HG02981 (cell line): ENCODE data around the gene BCAR3.
A peak's percentile ranks its signal among the peaks of the same experiment; 100 is the strongest.

Experiments used
- ATAC-seq: cut with Tn5 transposase; IDR thresholded peaks from one replicate; pipeline ENCODE4 v1.9.1; 2021; ENCODE audit warnings: mild to moderate bottlenecking, moderate library complexity; ENCODE audit not compliant: unreplicated experiment

Gene BCAR3

DNA sequence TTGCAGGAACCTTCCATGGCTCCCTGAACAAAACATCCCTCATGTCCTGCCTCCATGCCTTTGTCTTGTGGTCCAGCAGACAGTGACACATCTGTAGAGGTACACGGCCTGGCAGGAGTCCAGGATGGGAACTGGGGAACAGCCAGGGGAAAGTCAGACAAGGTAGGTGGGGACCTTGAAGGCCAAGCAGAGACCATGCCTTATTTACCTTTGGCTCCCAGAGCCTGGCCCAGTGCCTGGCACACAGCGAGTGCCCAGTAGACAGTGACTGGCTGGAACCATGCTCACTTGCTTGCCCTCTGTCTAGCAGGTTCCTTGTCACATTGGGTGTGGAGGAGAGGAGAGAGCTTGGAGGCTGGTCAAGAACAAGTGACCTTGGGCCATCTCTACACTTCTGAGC lies 81.0 kb downstream of the BCAR3 start:
- ATAC-seq = no peak

DNA sequence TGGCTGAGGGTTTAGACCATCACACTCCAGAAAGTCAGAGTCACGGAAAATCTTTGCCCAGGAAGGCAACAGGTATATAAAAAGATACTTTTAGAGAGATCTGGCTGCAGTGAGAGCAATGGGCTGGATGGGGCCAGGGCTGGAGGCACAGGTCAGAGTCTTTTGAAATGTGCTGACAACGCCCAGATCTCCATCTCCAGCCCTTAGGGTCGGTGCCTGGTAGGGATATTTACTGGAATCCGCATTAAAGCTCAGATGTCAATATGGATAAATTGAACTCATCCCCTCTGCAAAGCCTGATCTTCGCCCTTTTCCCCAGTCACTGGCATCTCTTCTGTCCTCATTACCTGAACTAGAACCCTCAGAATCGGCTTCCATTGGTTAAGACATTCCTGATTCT lies 82.2 kb downstream of the BCAR3 start:
- no peak for ATAC-seq

DNA sequence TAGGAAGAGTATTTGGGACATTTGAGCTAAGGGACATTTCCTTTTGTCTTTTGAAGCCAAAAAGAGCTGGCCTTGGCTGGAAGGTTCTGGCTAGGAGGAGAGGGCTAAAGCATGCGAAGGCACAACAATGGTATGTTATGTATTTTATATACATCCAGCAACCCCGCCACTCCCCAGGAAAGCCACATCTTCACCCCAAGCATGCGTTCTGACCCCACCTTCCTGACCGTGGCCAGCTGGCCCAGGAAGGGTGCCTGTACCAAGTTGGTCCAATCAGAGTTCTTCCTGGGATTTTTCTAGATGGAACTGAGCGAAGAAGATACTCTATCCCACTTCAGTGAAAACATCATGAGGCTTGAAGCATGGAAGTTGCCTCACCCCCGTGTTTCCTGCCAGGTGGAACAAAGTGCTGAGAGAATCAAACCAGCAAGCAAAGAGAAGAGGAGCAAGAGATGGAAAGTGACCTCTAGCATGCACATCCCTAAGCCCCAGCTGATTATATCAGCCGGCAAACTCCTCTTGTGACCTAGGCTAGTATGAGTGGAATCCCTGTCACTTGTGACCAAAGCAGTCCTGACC lies 82.7 kb downstream of the BCAR3 start:
- no peak for ATAC-seq

GRCh38 chr1:93598396-93598795 lies 83.2 kb downstream of the BCAR3 start:
- no peak for ATAC-seq

DNA sequence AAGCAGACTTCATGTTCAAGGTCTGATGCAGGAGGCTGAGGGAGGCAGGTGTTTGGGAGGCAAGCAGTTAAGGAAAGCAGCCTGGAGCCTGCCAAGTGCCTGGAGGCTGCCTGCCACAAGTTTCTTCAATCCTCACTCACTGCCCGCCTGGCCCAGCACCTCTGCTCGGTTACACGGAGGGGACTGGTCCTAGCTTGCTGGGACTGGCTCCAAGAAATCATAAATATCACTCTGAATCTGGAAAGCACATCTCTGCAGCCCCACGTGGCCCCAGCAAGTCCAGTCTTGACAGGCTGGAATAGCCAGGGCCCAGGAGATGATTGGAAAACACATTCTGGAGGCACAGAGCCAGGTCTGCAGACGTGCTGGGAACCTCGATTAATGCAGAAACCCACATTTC lies 83.9 kb downstream of the BCAR3 start:
- no peak for ATAC-seq

DNA sequence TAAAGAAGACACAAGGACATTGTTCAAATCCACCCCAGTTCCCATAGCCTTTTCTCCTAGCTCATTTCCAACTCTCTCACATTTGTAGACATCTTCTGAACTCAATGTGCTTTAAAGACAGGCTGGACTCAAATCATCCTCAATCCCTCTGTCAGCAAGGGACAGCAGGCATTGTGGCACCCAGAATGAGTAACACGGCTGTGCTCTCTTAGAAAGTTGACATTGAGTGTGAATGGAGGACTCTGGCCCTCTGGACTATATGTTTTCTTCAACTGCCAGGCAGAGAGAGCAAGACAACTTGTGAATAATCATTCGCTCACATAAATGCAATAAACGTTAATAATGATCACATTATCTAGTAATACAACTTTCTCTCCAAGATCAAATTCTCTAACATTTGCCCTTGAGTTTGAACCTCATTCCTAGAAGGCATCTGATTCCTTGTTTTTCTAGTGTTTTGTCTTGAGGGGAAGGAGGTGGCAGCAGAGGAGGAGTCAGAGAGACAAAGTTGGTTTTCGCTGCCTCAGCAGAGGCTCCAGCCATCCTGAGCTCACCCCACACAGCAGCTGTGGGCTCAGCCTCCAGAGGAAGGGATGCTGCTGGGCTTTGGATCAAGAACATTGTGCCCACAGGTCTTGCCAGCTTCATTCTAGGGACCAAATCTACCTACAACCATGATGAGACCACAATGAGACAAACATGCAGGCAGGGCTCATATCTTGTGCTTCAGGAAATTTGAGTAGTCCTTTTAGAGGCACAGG lies 85.1 kb downstream of the BCAR3 start:
- ATAC-seq = no peak

- no peak for ATAC-seq
Measured at GRCh38 chr1:93595743-93596142, 85.9 kb downstream of the BCAR3 start.

DNA sequence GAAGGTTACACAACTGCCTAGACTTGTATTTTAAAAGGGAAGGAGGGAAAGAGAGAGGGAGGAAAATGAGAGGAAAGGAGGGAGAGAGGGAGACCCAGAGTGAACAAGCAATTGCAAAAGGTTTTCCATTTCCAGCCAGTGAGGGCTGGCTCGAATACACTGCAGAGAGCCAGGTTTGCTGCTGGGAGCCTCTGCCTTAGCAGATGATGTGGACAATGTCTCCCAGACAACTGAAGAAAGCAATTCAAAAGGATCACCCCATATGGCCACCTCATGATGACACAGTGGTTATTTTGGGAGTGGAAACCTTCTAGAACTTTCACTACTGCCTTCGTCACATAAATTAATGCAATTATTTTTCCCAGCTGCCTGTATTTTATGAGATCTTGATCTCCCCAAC lies 86.4 kb downstream of the BCAR3 start:
- no peak for ATAC-seq

DNA sequence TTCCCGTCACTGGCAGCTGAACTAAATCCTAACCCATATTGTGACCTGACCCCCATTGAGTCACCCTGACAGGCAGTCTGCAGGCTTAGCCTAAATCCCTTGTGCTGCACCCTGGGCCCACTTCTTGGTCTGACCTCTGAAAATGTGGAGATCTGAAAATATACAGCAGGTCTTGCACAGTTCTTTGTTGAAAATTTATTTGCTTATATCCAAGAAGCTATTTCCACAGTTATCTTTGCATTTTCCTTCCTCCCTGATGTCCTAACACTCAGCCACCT lies 87.1 kb downstream of the BCAR3 start:
- no peak for ATAC-seq

DNA sequence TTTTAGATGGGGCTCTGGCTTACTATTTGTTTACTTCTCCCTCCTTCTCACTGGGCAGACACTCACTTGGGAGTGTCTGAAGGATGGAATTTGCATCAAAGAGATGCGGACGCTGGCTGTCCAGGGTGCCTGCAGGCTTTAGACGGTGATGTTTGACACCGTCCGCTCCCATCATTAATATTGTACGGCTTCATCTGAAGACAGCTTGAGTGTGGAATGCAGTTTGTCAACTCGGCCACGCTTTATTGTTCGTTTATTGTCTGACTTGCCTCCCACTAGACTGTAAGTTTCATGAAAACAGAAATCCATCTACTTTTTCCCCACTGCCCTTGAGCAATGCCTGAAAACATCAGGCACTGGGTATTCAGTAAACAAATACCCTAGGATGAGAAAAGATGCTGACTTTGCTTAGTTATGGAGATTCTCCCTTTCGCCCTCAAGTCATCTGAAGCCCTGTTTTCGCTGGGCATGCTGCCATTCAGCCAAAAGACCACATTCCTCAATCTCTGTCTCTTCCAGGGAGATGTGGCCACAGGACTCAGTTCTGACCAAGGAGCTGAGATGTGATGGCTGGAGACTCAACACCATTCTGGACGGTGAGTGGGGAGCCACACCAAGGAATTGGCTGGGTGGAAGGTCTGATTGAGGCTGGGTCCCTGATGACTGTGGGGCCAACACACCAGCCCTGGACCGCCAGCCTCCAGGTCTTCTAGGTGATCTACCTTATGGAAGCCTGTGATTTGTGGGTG lies 87.6 kb downstream of the BCAR3 start:
- no peak for ATAC-seq

GRCh38 chr1:93592551-93592949 lies 89.1 kb downstream of the BCAR3 start:
- no peak for ATAC-seq

GRCh38 chr1:93591676-93592550 lies 89.7 kb downstream of the BCAR3 start:
- ATAC-seq = peak; percentile 89

DNA sequence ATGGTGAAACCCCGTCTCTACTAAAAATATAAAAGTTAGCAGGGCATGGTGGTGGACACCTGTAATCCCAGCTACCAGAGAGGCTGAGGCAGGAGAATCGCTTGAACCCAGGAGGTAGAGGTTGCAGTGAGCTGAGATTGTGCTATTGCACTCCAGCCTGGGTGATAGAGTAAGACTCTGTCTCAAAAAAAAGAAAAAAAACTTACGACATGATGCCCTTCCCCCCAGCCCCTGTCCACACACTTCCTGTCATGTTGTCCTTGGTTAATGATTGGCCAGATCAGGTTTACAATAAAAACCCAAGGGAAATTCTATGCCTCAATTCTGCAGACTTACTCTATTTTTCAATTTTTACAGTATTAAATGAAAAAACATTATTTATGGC lies 90.4 kb downstream of the BCAR3 start:
- peak; percentile 28 for ATAC-seq

GRCh38 chr1:93588955-93589354 lies 92.7 kb downstream of the BCAR3 start:
- no peak for ATAC-seq

- no peak for ATAC-seq
Measured at GRCh38 chr1:93588206-93588605, 93.4 kb downstream of the BCAR3 start.

- ATAC-seq = no peak
Measured at GRCh38 chr1:93587354-93587753, 94.3 kb downstream of the BCAR3 start.

- no peak for ATAC-seq
Measured at GRCh38 chr1:93585059-93585966, 96.3 kb downstream of the BCAR3 start.

DNA sequence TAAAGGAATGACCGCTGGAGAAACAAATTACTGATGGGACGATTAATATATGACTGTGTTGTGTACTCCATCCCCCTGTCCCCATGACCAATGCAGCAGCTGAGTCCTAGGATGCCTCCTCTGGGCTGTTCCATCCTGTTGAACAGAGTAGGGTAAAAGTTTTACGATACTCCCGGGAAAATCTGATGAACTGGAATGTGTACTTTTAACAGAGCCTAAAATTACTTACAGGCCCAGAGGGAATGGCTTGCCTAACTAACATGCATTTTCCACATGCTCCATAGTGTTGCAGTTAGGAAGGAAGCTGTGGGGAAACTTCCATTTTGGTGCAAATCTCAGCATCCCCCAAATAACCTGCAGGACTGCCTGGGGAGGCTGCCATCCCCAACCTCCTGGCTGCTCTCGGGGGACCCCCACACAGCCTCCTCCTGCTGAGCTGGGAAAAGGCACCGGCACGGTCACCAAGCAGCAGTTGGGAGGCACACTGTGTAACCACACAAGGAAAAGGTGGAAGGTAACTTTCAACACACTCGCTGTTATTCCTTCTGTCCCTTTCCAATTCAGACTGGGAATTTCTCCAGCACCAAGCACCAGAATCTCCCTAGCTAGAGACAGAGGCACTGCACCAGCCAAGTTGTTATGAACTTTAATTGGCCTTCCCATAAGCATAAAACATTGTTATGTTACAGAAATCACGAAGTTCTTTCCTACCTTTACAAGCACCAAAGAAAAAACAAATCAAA lies 97.2 kb downstream of the BCAR3 start:
- no peak for ATAC-seq

- no peak for ATAC-seq
Measured at GRCh38 chr1:93581917-93582850, 99.5 kb downstream of the BCAR3 start.
